Measurements from ENCODE around the gene DNAI2.

The DNAI2 gene

GRCh38 chr17:74271901-74272561 lies 2.0 kb upstream of the DNAI2 start:
- no peak for ATAC-seq
- no peak for TF ChIP-seq ESRRG (CRISPR knock-in tag; IDR thresholded peaks at IDR 0.05)
- no peak for TF ChIP-seq POU6F1 (CRISPR knock-in tag; IDR thresholded peaks at IDR 0.05; ENCODE audit: borderline replicate concordance, low read depth)
- no peak for TF ChIP-seq GLIS3 (CRISPR knock-in tag; IDR thresholded peaks at IDR 0.05)
- TF ChIP-seq ARNTL (CRISPR knock-in tag; IDR thresholded peaks at IDR 0.05; ENCODE audit: borderline replicate concordance, low read depth) = no peak
- no peak for TF ChIP-seq ZFP3 (CRISPR knock-in tag; IDR thresholded peaks at IDR 0.05)
- no peak for TF ChIP-seq CSRNP3 (CRISPR knock-in tag; IDR thresholded peaks at IDR 0.05)
- no peak for TF ChIP-seq ZC3H10 (CRISPR knock-in tag; IDR thresholded peaks at IDR 0.05)
- TF ChIP-seq SNAI2 (CRISPR knock-in tag; IDR thresholded peaks at IDR 0.05) = no peak

- no peak for ATAC-seq
These were observed 1.3 kb upstream of the DNAI2 start for GRCh38 chr17:74272731-74273201.

More at GRCh38 chr17:74272731-74273201, 1.3 kb upstream of the DNAI2 start:
- TF ChIP-seq CREB5 (CRISPR knock-in tag; IDR thresholded peaks at IDR 0.05; ENCODE audit: low read depth) = no peak
- TF ChIP-seq ISL1 (CRISPR knock-in tag; IDR thresholded peaks at IDR 0.05) = no peak
- TF ChIP-seq TSHZ2 (CRISPR knock-in tag; IDR thresholded peaks at IDR 0.05) = no peak
- TF ChIP-seq PATZ1 (CRISPR knock-in tag; IDR thresholded peaks at IDR 0.05; ENCODE audit: borderline replicate concordance) = no peak
- TF ChIP-seq RARB (CRISPR knock-in tag; IDR thresholded peaks at IDR 0.05) = no peak
- no peak for TF ChIP-seq ZFP30 (CRISPR knock-in tag; IDR thresholded peaks at IDR 0.05)
- no peak for TF ChIP-seq ARNTL (CRISPR knock-in tag; IDR thresholded peaks at IDR 0.05; ENCODE audit: borderline replicate concordance, low read depth)
- no peak for TF ChIP-seq CSRNP3 (CRISPR knock-in tag; IDR thresholded peaks at IDR 0.05)
- TF ChIP-seq TOX (CRISPR knock-in tag; IDR thresholded peaks at IDR 0.05; ENCODE audit: borderline replicate concordance) = no peak
- no peak for TF ChIP-seq TCF4 (CRISPR knock-in tag; IDR thresholded peaks at IDR 0.05; ENCODE audit: borderline replicate concordance)
- TF ChIP-seq ESRRG (CRISPR knock-in tag; IDR thresholded peaks at IDR 0.05) = no peak
- TF ChIP-seq ZNF70 (CRISPR knock-in tag; IDR thresholded peaks at IDR 0.05) = no peak
- TF ChIP-seq POU6F1 (CRISPR knock-in tag; IDR thresholded peaks at IDR 0.05; ENCODE audit: borderline replicate concordance, low read depth) = no peak
- TF ChIP-seq GLIS3 (CRISPR knock-in tag; IDR thresholded peaks at IDR 0.05) = no peak
- no peak for TF ChIP-seq OSR1 (CRISPR knock-in tag; IDR thresholded peaks at IDR 0.05)

All from SK-N-SH treated with all-trans-retinoic acid at 6 μM for 48 hours (cell line).